Measurements from ENCODE around the gene SLC24A3. TPM values are rescaled to one million over a fixed set of nuclear protein-coding genes. Genes with fewer than 3 reads are reported as not detected.

SLC24A3 gene
- total RNA-seq, 1 donor from 2014 or later = 0.51 TPM

DNA sequence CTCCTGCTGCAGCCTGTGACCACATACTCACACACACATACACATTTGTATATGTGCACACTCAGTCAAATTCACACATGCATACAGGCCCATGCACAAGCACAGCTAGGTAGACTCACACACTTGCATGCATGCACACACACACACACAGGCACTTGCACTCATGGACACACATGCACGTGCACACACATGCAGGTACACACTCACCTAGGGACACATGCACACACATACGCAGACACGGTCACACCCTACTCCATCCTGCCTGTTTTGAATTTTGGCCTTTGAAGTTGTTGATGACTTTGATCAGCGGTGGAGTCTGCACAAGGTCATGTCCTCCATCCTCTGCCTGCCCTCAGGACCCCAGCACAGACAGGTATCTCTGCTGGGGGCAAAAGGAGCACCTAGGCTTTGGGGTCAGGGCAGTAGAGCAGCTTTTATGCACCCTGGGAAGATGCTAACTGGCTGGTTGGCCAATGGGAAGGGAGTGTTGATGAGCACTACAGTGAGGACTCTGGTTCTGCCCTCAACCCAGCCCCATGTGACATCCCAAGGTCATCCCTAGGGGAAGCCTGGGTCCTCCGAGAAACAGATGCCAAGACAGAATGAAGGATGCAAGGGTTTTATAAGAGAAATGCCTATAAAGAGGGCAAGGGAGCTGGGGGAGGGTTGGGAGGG lies 218.3 kb downstream of the SLC24A3 start:
- H3K36me3 Mint-ChIP-seq (ENCODE audit: low read depth) = no peaks in the 10 kb centered on the region
- H3K4me3 Mint-ChIP-seq = no peak overlapping the region
- no peak overlapping the region for H3K27ac Mint-ChIP-seq (ENCODE audit: unreplicated experiment)
- H3K27me3 Mint-ChIP-seq (ENCODE audit: low read depth) = peaks cover 24% of the 10 kb centered on the region
- H3K9me3 Mint-ChIP-seq = no peaks in the 10 kb centered on the region
- TF ChIP-seq, protein P1, sequence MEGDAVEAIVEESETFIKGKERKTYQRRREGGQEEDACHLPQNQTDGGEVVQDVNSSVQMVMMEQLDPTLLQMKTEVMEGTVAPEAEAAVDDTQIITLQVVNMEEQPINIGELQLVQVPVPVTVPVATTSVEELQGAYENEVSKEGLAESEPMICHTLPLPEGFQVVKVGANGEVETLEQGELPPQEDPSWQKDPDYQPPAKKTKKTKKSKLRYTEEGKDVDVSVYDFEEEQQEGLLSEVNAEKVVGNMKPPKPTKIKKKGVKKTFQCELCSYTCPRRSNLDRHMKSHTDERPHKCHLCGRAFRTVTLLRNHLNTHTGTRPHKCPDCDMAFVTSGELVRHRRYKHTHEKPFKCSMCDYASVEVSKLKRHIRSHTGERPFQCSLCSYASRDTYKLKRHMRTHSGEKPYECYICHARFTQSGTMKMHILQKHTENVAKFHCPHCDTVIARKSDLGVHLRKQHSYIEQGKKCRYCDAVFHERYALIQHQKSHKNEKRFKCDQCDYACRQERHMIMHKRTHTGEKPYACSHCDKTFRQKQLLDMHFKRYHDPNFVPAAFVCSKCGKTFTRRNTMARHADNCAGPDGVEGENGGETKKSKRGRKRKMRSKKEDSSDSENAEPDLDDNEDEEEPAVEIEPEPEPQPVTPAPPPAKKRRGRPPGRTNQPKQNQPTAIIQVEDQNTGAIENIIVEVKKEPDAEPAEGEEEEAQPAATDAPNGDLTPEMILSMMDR (conservative IDR thresholded peaks at IDR 0.05) = no peak
- H3K4me1 Mint-ChIP-seq = no peaks in the 10 kb centered on the region
- no peak for DNase-seq (ENCODE audit: low read depth, low spot score)

DNA sequence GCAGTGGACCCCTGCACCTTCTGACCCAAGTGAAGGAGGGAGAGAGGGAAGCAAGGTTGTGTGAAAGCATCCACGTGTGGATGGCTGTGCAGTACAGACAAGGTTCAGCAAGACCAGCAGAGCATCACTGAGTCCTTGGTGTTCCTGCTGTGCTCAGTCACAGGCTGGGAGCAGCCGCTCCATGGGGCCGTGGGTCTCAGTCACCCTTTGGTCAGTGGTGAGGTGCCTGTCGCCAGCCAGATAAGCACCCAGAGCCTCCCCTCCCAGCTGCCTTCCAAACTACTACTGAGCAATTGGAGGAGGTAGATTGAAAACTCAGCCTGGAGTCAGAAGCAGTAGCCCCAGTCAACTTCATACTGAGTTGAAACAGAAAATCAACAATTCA lies 218.9 kb downstream of the SLC24A3 start:
- no peak for DNase-seq (ENCODE audit: low read depth, low spot score)
- TF ChIP-seq, protein P1 (conservative IDR thresholded peaks at IDR 0.05) = no peak
- H3K4me3 Mint-ChIP-seq = no peak overlapping the region
- H3K27me3 Mint-ChIP-seq (ENCODE audit: low read depth) = peaks cover 24% of the 10 kb centered on the region
- no peak overlapping the region for H3K27ac Mint-ChIP-seq (ENCODE audit: unreplicated experiment)
- H3K4me1 Mint-ChIP-seq = no peaks in the 10 kb centered on the region
- H3K9me3 Mint-ChIP-seq = no peaks in the 10 kb centered on the region
- no peaks in the 10 kb centered on the region for H3K36me3 Mint-ChIP-seq (ENCODE audit: low read depth)

DNA sequence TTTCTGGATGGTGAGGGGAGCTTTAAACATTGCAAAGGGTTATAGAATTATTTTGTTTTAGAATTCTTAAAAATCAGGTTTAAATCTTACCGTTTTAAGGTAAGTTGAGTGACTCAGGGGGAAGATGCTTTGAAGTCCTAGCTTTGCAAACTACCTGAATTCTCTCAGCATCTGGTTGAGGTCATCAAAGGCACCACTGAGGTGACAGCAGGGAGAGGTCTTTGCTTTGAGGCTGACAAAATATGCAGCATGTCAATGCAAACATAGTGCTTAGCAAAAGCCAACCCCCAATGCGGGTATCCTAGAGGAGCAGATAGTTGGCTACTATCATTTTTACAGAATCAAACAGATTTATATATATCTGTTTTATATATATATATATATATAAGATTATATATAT lies 219.5 kb downstream of the SLC24A3 start:
- Mint-ChIP-seq H3K27me3 (ENCODE audit: low read depth) (peaks cover 22% of the 10 kb centered on the region), H3K27ac (ENCODE audit: unreplicated experiment) (no peak overlapping the region), H3K36me3 (ENCODE audit: low read depth) (no peaks in the 10 kb centered on the region), H3K9me3 (no peaks in the 10 kb centered on the region), H3K4me3 (no peak overlapping the region), H3K4me1 (no peaks in the 10 kb centered on the region)
- no peak for DNase-seq (ENCODE audit: low read depth, low spot score)
- TF ChIP-seq, protein P1 (conservative IDR thresholded peaks at IDR 0.05) = no peak

DNA sequence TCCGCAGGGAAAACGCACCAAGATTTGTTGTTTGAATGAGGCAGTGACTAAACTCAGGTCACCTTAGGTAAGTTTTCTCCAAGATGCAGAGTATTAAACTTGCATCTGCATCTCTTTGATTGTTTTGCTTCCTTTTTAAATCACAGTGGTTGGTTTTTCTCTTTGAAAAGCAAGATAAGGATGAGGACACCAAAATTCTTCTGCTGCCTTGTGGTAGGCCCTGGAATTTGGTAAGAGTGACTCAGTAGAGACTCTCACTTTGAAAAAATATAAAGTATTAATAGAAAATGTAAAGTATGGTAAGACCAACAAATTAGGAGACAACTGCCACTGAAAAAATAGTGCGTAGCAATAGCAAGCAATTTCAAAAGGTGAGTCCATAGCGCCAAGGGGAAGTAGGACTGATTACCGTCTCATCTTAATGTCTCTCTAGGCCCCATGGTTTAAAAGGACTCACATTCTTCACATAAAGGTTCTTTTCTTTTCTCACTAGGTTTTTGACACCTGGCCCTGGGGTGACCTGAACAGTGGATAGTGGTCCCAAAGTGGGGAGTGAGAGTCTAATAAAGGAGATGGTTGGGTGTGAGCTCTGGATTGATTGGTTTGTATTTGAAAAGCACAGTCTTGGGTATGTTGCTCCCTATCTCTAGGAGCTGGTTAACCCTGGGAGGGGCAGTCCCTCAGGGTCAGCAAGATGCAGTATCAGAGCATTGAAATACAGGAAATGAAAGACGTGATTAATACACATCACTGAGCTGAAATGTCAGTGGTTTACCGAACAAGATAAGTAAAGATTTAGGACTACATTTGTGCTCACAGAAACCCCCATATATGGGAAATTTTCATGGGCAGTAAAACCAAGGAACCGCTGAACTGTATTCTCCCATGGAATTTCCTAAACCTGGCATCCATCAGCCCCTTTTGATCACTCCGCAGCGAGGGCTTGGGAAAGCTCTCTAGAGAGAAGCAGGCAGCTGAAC lies 221.2 kb downstream of the SLC24A3 start:
- H3K36me3 Mint-ChIP-seq (ENCODE audit: low read depth) = no peaks in the 10 kb centered on the region
- TF ChIP-seq, protein P1 (conservative IDR thresholded peaks at IDR 0.05) = no peak
- H3K4me3 Mint-ChIP-seq = no peak overlapping the region
- H3K4me1 Mint-ChIP-seq = no peaks in the 10 kb centered on the region
- no peak overlapping the region for H3K27ac Mint-ChIP-seq (ENCODE audit: unreplicated experiment)
- H3K27me3 Mint-ChIP-seq (ENCODE audit: low read depth) = peaks cover 20% of the 10 kb centered on the region
- no peak for DNase-seq (ENCODE audit: low read depth, low spot score)
- H3K9me3 Mint-ChIP-seq = no peaks in the 10 kb centered on the region

DNA sequence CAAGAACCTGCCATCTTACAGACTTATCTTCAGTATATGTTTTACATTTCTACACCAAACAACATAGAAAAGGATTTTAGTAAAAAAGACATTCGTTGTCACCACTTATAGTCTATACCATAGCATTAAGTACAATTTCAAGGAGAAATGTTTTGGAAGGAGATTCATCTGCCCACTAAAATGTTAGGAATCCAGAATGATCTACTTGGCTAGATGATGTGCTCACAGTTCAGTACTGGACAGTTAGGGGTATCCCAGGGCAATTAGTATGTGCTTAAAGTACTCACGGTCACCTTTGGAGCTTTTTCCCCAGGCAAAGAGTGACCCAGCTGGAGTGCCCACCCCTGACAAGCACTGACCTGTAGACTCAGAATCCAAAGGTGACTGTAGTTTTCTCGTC lies 222.9 kb downstream of the SLC24A3 start:
- Mint-ChIP-seq H3K36me3 (ENCODE audit: low read depth) (no peaks in the 10 kb centered on the region), H3K4me1 (no peaks in the 10 kb centered on the region), H3K9me3 (no peaks in the 10 kb centered on the region), H3K27ac (ENCODE audit: unreplicated experiment) (no peak overlapping the region), H3K4me3 (no peak overlapping the region), H3K27me3 (ENCODE audit: low read depth) (peaks cover 9% of the 10 kb centered on the region)
- no peak for DNase-seq (ENCODE audit: low read depth, low spot score)
- TF ChIP-seq, protein P1 (conservative IDR thresholded peaks at IDR 0.05) = no peak
